Neural progenitor cell (in vitro differentiated cells): Measurements from ENCODE around the gene TMEM198. TPM values are rescaled to one million over a fixed set of nuclear protein-coding genes. Genes with fewer than 3 reads are reported as not detected.

Experiments
- DNase-seq: peaks from one replicate; pipeline ENCODE4 v3.0.0-alpha.2; 2016; ENCODE audit warnings: low spot score
- H2AFZ ChIP-seq: fragments of 200-600 bp; sonication (generic); replicated peaks from 2 replicates; pipeline ENCODE4 v1.6.1; 2016; ENCODE audit warnings: antibody characterized with exemption
- H3F3A ChIP-seq: fragments of 200-600 bp; sonication (generic); 2 replicates; pipeline ENCODE4 v1.6.1; 2016; ENCODE audit warnings: antibody characterized with exemption, low read depth
- H3K27ac ChIP-seq: fragments of 200-600 bp; sonication (generic); 2 replicates; pipeline ENCODE4 v1.5.1; 2016; ENCODE audit warnings: mild to moderate bottlenecking
- H3K27me3 ChIP-seq: fragments of 200-600 bp; sonication (generic); 2 replicates; pipeline ENCODE4 v1.6.1; 2016; ENCODE audit warnings: mild to moderate bottlenecking, moderate library complexity
- H3K36me3 ChIP-seq: fragments of 200-600 bp; sonication (generic); 2 replicates; pipeline ENCODE4 v1.5.1; 2016
- H3K4me1 ChIP-seq: fragments of 200-600 bp; sonication (generic); 2 replicates; pipeline ENCODE4 v1.6.1; 2016; ENCODE audit warnings: mixed run types
- H3K4me2 ChIP-seq: fragments of 200-600 bp; sonication (generic); 2 replicates; pipeline ENCODE4 v1.6.1; 2016
- H3K4me3 ChIP-seq: fragments of 200-600 bp; sonication (generic); 2 replicates; pipeline ENCODE4 v1.5.1; 2016
- H3K79me2 ChIP-seq: fragments of 200-600 bp; sonication (generic); 2 replicates; pipeline ENCODE4 v1.6.1; 2016; ENCODE audit warnings: low read depth
- H3K9ac ChIP-seq: fragments of 200-600 bp; sonication (generic); 2 replicates; pipeline ENCODE4 v1.6.1; 2016
- H3K9me3 ChIP-seq: fragments of 200-600 bp; sonication (generic); 2 replicates; pipeline ENCODE4 v1.5.1; 2016; ENCODE audit warnings: low read depth
- H4K20me1 ChIP-seq: fragments of 200-600 bp; sonication (generic); 2 replicates; pipeline ENCODE4 v1.6.1; 2016; ENCODE audit warnings: low read depth
- H3K27ac Mint-ChIP-seq: 3 replicates; pipeline ENCODE4 v1.8.0; 2021; ENCODE audit warnings: mixed read lengths
- H3K27me3 Mint-ChIP-seq: 2 replicates; pipeline ENCODE4 v1.8.0; 2022; ENCODE audit warnings: low read depth, mild to moderate bottlenecking, inconsistent platforms, moderate library complexity, mixed read lengths; ENCODE audit not compliant: insufficient read depth
- H3K36me3 Mint-ChIP-seq: 3 replicates; pipeline ENCODE4 v1.8.0; 2021; ENCODE audit warnings: mixed read lengths
- H3K4me1 Mint-ChIP-seq: 3 replicates; pipeline ENCODE4 v1.8.0; 2021; ENCODE audit warnings: mixed read lengths
- H3K4me3 Mint-ChIP-seq: 3 replicates; pipeline ENCODE4 v1.8.0; 2021; ENCODE audit warnings: mild to moderate bottlenecking, moderate library complexity, mixed read lengths
- H3K9me3 Mint-ChIP-seq: 3 replicates; pipeline ENCODE4 v1.8.0; 2020; ENCODE audit warnings: mixed read lengths
- EZH2 ChIP-seq: fragments of 200-600 bp; sonication (generic); IDR thresholded peaks from 2 replicates; pipeline ENCODE4 v1.6.1; 2017; ENCODE audit warnings: antibody characterized with exemption, mild to moderate bottlenecking, moderate library complexity
- EZH2phosphoT487 ChIP-seq: fragments of 200-600 bp; sonication (generic); IDR thresholded peaks from 2 replicates; pipeline ENCODE4 v1.6.1; 2017; ENCODE audit warnings: antibody characterized with exemption
- total RNA-seq: library from RNA; depleted of rRNA; stranded (reverse); fragments of >200 nt; gene quantifications from 2 replicates; pipeline ENCODE4 v1.2.3, GENCODE V29; 2015; ENCODE audit warnings: low replicate concordance
- TF ChIP-seq, protein P1 (sequence below): fragments of 200-600 bp; sonication (generic); IDR thresholded peaks from 2 replicates; pipeline ENCODE4 v1.5.1; 2017; ENCODE audit warnings: antibody characterized with exemption, mild to moderate bottlenecking

The TMEM198 gene
- total RNA-seq, 1 donor from 2014 or later, result 0.79 TPM

DNA sequence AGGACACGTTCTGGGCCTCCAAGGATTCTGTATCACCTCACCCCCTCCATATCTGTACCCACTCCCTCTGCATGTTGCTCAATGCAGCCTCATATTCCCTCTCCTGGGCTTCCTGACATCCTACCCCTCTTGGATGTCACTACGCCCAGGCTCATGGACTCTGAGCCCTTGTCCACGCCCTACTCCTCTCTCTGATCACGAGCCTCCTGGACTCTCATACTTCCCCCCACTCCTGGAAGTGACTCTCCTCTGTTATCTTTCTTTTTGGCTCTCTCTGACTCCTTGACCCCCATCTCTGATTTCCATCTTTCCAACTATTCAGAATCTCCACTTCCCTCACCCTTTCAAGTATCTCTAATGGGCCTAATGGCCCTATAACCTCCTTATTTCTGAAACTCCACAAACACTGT is 2.1 kb downstream of the TMEM198 start:
- Histone ChIP-seq H3K27ac (no peak overlapping the region), H3K4me1 (peaks cover 13% of the 10 kb centered on the region), H3F3A (peaks cover 22% of the 10 kb centered on the region), H3K9ac (no peak overlapping the region), H3K4me2 (no peak overlapping the region), H3K4me3 (no peak overlapping the region), H3K79me2 (no peaks in the 10 kb centered on the region), H3K36me3 (no peaks in the 10 kb centered on the region), H4K20me1 (peaks cover 26% of the 10 kb centered on the region), H2AFZ (no peak overlapping the region), H3K27me3 (peaks cover 39% of the 10 kb centered on the region), H3K9me3 (no peaks in the 10 kb centered on the region)
- peaks cover 10% of the 10 kb centered on the region for H3K36me3 Mint-ChIP-seq
- no peak overlapping the region for H3K27ac Mint-ChIP-seq
- no peaks in the 10 kb centered on the region for H3K9me3 Mint-ChIP-seq
- H3K4me3 Mint-ChIP-seq, result peak overlapping the region; percentile 7
- DNase-seq, result no peak
- peaks cover 22% of the 10 kb centered on the region for H3K4me1 Mint-ChIP-seq
- TF ChIP-seq EZH2 (no peak), EZH2phosphoT487 (no peak)
- TF ChIP-seq, protein P1, sequence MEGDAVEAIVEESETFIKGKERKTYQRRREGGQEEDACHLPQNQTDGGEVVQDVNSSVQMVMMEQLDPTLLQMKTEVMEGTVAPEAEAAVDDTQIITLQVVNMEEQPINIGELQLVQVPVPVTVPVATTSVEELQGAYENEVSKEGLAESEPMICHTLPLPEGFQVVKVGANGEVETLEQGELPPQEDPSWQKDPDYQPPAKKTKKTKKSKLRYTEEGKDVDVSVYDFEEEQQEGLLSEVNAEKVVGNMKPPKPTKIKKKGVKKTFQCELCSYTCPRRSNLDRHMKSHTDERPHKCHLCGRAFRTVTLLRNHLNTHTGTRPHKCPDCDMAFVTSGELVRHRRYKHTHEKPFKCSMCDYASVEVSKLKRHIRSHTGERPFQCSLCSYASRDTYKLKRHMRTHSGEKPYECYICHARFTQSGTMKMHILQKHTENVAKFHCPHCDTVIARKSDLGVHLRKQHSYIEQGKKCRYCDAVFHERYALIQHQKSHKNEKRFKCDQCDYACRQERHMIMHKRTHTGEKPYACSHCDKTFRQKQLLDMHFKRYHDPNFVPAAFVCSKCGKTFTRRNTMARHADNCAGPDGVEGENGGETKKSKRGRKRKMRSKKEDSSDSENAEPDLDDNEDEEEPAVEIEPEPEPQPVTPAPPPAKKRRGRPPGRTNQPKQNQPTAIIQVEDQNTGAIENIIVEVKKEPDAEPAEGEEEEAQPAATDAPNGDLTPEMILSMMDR, result no peak
- H3K27me3 Mint-ChIP-seq, result peaks cover 23% of the 10 kb centered on the region

- no peak overlapping the region for H3K4me2 ChIP-seq
- H3K27me3 Mint-ChIP-seq, result peaks cover 21% of the 10 kb centered on the region
- peaks cover 44% of the 10 kb centered on the region for H3K27me3 ChIP-seq
- no peaks in the 10 kb centered on the region for H3K36me3 ChIP-seq
- peaks cover 20% of the 10 kb centered on the region for H3F3A ChIP-seq
- no peak overlapping the region for H3K27ac ChIP-seq
- no peaks in the 10 kb centered on the region for H3K9me3 ChIP-seq
- H3K4me3 ChIP-seq, result no peak overlapping the region
- no peaks in the 10 kb centered on the region for H3K9me3 Mint-ChIP-seq
- H3K4me3 Mint-ChIP-seq, result no peak overlapping the region
- H3K36me3 Mint-ChIP-seq, result peaks cover 7% of the 10 kb centered on the region
- no peak for TF ChIP-seq EZH2phosphoT487
- TF ChIP-seq, protein P1, result no peak
- TF ChIP-seq EZH2, result no peak
- peaks cover 23% of the 10 kb centered on the region for H3K4me1 Mint-ChIP-seq
- peaks cover 19% of the 10 kb centered on the region for H4K20me1 ChIP-seq
- H2AFZ ChIP-seq, result no peak overlapping the region
- no peaks in the 10 kb centered on the region for H3K79me2 ChIP-seq
- H3K9ac ChIP-seq, result no peak overlapping the region
- peaks cover 10% of the 10 kb centered on the region for H3K4me1 ChIP-seq
- no peak for DNase-seq
- H3K27ac Mint-ChIP-seq, result no peak overlapping the region
Measured at GRCh38 chr2:219547621-219548020, 3.8 kb downstream of the TMEM198 start.

DNA sequence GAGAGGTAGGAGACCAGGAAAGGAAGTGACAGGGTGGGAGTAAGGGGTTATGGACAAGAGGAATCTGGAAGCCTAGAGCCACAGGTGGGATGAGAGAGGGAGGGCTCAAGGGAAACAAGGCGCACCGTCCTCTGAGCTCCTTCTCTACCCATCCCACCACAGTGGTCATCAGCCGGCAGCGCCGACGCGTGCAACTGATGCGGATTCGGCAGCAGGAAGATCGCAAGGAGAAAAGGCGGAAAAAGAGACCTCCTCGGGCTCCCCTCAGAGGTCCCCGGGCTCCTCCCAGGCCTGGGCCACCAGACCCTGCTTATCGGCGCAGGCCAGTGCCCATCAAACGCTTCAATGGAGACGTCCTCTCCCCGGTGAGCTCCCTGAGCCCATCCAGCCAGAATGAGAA is 5.2 kb downstream of the TMEM198 start:
- Mint-ChIP-seq H3K27ac (no peak overlapping the region), H3K4me3 (no peak overlapping the region), H3K27me3 (peaks cover 25% of the 10 kb centered on the region), H3K4me1 (peaks cover 23% of the 10 kb centered on the region), H3K36me3 (peaks cover 7% of the 10 kb centered on the region), H3K9me3 (no peaks in the 10 kb centered on the region)
- H3K4me2 ChIP-seq, result no peak overlapping the region
- H4K20me1 ChIP-seq, result peaks cover 24% of the 10 kb centered on the region
- H3K79me2 ChIP-seq, result no peaks in the 10 kb centered on the region
- H2AFZ ChIP-seq, result no peak overlapping the region
- H3K27me3 ChIP-seq, result peaks cover 53% of the 10 kb centered on the region
- H3K4me1 ChIP-seq, result peaks cover 10% of the 10 kb centered on the region
- H3K9ac ChIP-seq, result no peak overlapping the region
- no peaks in the 10 kb centered on the region for H3K9me3 ChIP-seq
- no peak for DNase-seq
- no peak overlapping the region for H3K27ac ChIP-seq
- H3K4me3 ChIP-seq, result no peak overlapping the region
- TF ChIP-seq EZH2, result no peak
- TF ChIP-seq EZH2phosphoT487, result no peak
- TF ChIP-seq, protein P1, result no peak
- peaks cover 10% of the 10 kb centered on the region for H3F3A ChIP-seq
- H3K36me3 ChIP-seq, result no peaks in the 10 kb centered on the region
